NCI-H345 (cell line): ENCODE data around the gene IGF1.

Source experiments
- DNase-seq: peaks from one replicate; lab custom pipeline; 2025; lab: John Stamatoyannopoulos, UW

Gene IGF1

GRCh38 chr12:102426599-102427542 lies 53.5 kb downstream of the IGF1 start:
- no peak for DNase-seq

- DNase-seq: no peak
Observed at GRCh38 chr12:102425109-102426039, 55.0 kb downstream of the IGF1 start.

- no peak for DNase-seq
Observed at GRCh38 chr12:102423462-102423861, 56.9 kb downstream of the IGF1 start.

GRCh38 chr12:102421802-102422583 lies 58.4 kb downstream of the IGF1 start:
- DNase-seq: no peak

DNA sequence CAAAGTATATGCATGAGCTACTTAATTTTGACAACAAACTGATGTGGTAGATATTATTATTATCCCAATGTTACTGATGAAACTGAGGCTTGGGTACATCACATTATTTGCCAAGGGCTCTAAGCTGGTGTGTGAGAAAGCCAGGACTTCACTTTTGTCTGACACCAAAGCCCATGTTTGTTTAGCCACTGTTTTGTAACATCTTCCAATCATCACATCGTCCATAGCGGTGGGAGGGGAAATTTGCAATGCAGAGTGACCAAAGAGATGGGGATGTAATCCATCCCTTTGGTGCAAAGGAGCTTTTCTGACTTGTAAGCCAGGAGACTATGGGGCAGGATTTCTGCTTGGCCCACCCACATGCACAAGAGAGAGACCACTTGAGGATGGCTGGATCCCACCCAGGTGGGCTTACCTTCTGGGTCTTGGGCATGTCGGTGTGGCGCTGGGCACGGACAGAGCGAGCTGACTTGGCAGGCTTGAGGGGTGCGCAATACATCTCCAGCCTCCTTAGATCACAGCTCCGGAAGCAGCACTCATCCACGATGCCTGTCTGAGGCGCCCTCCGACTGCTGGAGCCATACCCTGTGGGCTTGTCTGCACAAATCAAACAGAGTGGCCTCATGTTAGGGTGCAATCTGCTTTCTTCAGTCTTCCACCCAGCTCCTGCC lies 61.1 kb downstream of the IGF1 start:
- DNase-seq: no peak

GRCh38 chr12:102417055-102417454 lies 63.3 kb downstream of the IGF1 start:
- DNase-seq: no peak

GRCh38 chr12:102415515-102415914 lies 64.8 kb downstream of the IGF1 start:
- DNase-seq: no peak

- DNase-seq: no peak
Observed at GRCh38 chr12:102413396-102413795, 67.0 kb downstream of the IGF1 start.

DNA sequence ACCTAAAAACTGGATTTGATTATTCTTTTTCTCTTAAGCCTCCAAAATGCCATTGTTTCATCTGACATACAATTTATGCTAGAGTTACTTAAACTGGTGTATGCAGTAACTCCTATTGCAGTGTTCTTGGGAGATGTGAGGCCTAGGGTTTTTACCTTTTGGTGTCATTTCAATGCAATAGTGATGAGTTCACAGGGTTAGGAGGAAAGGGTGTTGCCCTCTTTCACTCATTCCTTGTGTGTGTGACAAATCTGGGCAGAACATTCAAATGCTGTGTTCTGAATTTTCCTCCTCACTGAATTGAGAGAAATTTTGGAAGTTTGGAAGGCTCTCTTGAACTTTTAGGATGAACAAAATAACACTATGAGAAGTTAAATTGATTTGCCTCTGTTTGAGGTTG lies 69.9 kb downstream of the IGF1 start:
- no peak for DNase-seq

DNA sequence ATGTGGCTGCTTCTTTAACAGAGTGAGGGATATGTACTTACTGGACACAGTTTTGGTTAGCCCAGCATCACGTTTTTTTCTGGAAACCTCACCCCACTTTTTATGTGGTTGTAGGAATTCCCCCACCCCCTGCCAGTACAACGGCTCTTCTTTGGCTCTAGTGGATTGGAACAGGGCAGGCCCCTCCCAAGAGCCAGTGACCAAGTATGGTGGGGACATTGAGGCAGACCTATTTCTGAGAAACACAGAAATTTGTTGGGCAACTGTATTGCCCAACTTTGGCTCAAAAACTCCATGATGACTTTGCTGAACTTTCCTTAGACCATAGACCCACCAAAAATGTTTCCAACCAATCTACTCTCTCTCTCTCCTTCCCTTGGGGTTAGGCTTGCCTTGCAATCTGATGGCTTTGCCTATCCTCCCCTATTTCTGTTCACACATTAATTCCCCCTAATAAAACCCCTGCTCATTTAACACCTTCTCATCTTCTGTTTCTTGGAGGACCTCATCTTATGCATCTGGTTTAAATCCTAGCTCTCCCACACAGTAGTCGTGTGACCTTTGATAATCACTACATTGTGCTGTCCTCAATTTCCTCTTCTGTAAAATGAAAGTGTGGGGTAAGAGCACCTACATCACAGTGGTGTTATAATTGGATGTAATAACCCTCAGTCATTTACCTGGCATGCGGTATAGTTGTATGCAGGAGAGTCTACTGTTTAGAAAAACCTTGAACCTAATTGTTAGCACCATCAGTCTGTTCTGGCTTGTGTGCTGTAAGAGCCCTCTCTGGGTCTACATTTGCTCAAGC lies 71.7 kb downstream of the IGF1 start:
- DNase-seq: no peak

DNA sequence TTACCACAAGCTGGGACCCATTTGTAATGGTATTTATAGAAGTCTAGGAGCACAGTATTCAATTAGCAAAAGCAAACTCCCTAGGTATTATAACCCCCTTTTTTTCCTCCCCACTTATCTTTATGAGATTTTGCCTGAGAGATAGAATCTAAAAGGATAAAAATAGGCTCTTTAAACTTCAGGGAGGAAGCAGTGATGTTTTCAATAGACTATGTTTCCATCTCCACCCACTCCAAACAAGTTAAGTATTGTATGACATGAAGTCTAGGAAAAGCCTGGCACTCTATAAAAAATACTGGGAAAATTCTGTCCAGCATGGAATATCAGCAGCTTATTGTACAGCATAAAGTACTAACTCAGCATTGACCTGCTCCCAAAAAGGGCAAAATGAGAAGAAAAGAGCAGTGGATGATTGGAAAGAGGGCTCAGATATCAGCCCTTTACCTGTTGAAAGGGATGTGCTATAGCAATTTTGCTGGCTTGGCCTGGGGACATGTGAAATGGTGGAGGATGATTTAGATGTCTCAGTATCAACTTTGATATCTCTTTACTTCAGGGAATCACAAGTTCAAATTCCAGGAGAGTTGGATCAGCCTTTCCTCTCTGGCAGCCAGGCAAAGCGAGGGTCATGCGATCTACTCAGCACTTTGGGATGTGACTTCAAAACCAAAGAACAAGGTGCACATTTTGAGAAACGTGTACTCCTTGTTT lies 72.4 kb downstream of the IGF1 start:
- DNase-seq: no peak

- DNase-seq: peak; percentile 99
Observed at GRCh38 chr12:102406033-102406584, 74.3 kb downstream of the IGF1 start.

GRCh38 chr12:102401087-102401486 lies 79.3 kb downstream of the IGF1 start:
- no peak for DNase-seq

DNA sequence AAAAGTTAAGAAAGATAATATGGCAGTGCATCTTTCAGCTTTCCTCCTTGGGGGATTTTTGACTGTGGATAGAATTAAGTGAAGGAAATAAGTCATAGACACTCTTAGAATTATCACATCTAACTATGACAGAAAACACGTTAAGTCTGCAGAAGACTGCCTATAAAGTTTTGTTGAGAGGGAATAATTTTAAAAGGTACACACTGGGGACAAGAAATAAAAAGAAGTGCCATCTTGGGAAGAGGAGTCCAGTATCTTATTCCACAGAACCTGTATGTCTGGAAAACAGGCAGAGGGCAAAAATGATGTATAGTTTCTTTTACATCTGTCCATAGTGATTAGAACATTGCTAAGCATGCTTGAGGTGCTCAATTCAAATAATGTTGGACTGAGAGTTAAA lies 80.7 kb downstream of the IGF1 start:
- DNase-seq: no peak

- no peak for DNase-seq
Observed at GRCh38 chr12:102396276-102396675, 84.1 kb downstream of the IGF1 start.

GRCh38 chr12:102394200-102394599 lies 86.2 kb downstream of the IGF1 start:
- peak; percentile 6 for DNase-seq

DNA sequence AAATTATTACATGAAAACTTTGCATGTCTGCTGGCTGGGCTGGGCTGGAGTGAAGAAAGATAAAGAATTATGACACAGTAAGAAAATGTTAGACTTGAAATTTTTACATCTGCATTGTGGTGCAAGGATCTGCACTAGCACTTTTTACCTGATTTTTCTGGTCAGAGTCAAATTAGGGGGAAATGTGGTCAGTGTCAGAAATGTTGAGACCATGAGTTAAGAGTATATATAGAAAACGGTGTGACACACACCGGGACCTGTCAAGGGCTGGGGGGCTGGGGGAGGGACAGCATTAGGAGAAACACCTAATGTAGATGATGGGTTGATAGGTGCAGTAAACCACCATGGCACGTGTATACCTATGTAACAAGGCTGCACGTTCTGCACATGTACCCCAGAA lies 90.3 kb downstream of the IGF1 start:
- DNase-seq: no peak

DNA sequence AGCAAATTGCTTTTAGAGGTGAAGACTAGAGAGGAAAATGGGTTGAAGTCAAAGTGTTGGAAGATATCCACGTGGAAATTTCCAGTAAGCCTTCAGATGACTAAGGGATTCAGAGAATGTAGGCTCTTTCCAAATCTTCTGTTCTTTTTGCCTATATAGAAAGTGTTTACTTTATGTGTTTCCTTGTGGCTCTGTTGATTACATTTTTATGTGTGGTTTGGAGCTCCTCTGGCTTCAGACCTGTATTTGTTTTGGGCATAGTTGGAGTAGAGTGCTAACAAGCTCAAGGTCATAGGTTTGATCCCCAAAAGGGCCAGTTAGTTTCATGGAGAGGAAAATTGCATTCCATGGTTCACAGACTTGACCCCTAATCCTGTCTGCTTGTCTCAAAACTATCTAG lies 91.9 kb downstream of the IGF1 start:
- no peak for DNase-seq

DNA sequence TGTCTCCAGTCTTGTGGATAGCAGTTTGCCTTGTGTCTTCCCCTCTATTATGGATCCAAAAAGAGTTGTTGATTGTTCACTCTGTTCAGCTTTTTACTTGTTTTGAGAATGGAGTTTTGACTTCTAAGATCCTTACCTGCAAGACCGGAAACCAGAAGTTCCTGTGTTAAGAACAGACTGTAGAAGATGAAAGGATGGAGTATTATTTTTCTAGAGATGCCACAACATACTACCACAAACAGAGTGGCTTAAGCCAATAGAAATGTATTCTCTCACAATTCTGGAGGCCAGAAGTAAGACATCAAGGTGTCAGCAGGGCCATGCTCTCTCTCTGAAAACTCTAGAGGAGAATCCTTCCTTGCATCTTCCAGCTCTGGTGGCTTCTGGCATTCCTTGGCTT lies 95.0 kb downstream of the IGF1 start:
- DNase-seq: no peak
